Stimulated activated CD4-positive, alpha-beta T cell treated with anti-CD3 and anti-CD28 coated beads, TNF-alpha, amount 100 ng/mL, for 4 hours (primary cell): Measurements from ENCODE around the gene KRT80.

ENCODE experiments used
- DNase-seq, 3 experiments: peaks; one replicate each; pipeline ENCODE4 v3.0.0-alpha.2; 2020; ENCODE audit warnings: low read depth in 3 of 3

Gene KRT80

GRCh38 chr12:52210925-52211650, 19.3 kb upstream of the KRT80 start:
- DNase-seq = no peak

GRCh38 chr12:52210186-52210924, 18.5 kb upstream of the KRT80 start:
- DNase-seq = no peak

GRCh38 chr12:52209321-52209720, 17.5 kb upstream of the KRT80 start:
- no peak for DNase-seq

- DNase-seq = no peak
These were observed 16.8 kb upstream of the KRT80 start for GRCh38 chr12:52208424-52209165.

- no peak for DNase-seq
These were observed 16.1 kb upstream of the KRT80 start for GRCh38 chr12:52207895-52208294.

- no peak for DNase-seq
These were observed 15.3 kb upstream of the KRT80 start for GRCh38 chr12:52207106-52207505.

- DNase-seq = no peak
These were observed 14.7 kb upstream of the KRT80 start for GRCh38 chr12:52206304-52207040.

- no peak for DNase-seq
These were observed 13.9 kb upstream of the KRT80 start for GRCh38 chr12:52205612-52206303.

GRCh38 chr12:52204931-52205505, 13.2 kb upstream of the KRT80 start:
- DNase-seq = no peak

- DNase-seq = no peak
These were observed 12.5 kb upstream of the KRT80 start for GRCh38 chr12:52204095-52204930.

GRCh38 chr12:52203079-52203921, 11.5 kb upstream of the KRT80 start:
- no peak for DNase-seq

GRCh38 chr12:52202361-52203078, 10.7 kb upstream of the KRT80 start:
- DNase-seq = no peak

GRCh38 chr12:52201451-52201839, 9.6 kb upstream of the KRT80 start:
- no peak for DNase-seq

- no peak for DNase-seq
These were observed 9.1 kb upstream of the KRT80 start for GRCh38 chr12:52200781-52201450.

- no peak for DNase-seq
These were observed 8.4 kb upstream of the KRT80 start for GRCh38 chr12:52200086-52200780.

GRCh38 chr12:52199294-52199919, 7.6 kb upstream of the KRT80 start:
- no peak for DNase-seq
